ENCODE results near the gene PCYOX1L.

DNA sequence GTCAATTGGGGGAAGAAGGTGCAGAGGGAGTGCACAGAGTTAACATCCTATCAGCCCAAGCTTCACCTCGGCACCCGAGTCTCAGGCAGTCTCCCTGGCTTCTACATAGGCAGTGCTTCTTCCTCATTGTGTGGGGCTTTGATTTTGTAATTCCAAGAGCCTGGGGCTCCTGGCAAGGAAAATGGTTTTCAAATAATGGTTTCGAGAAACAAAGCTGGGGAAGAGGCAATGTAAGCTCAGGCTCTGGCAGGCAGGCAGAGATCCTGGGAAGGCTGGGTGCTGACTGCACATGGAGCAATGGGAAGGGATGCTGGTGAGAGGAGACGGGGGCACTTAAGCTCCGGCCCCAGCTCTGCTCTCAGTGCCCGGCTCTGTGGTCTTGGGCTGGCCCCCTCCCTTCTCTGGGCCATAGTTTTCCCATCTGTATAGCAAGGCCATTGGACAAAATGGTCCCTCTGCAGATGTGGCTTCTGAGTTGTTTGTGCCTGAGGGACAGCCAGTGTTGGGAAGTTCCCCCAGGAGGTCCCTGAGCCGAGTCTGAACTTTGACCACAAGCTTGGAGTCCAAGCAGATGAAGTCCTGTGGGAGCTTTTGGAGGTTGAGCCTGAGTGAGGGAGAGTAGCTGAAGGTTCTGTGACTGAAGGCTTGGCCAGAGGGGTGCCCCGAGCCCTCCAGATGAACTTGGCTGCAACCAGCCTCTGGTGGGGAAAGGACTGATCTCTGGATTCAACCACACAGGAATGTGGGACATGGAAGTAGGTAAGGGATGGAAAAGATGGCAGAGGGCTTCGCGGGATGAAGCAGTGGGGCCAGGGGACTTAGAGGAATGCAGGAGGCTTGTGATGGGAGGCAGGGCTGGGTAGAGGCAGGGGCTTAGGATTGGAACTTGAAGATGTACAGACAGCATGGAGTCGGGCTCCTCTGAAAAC, 49.7 kb downstream of the PCYOX1L start:
- TF ChIP-seq, protein P1, sequence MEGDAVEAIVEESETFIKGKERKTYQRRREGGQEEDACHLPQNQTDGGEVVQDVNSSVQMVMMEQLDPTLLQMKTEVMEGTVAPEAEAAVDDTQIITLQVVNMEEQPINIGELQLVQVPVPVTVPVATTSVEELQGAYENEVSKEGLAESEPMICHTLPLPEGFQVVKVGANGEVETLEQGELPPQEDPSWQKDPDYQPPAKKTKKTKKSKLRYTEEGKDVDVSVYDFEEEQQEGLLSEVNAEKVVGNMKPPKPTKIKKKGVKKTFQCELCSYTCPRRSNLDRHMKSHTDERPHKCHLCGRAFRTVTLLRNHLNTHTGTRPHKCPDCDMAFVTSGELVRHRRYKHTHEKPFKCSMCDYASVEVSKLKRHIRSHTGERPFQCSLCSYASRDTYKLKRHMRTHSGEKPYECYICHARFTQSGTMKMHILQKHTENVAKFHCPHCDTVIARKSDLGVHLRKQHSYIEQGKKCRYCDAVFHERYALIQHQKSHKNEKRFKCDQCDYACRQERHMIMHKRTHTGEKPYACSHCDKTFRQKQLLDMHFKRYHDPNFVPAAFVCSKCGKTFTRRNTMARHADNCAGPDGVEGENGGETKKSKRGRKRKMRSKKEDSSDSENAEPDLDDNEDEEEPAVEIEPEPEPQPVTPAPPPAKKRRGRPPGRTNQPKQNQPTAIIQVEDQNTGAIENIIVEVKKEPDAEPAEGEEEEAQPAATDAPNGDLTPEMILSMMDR (IDR thresholded peaks at IDR 0.05; ENCODE audit: low read length): no peak
- TF ChIP-seq EZH2 (IDR thresholded peaks at IDR 0.05; ENCODE audit: borderline replicate concordance, low read length): no peak

Data from OCI-LY1 (cell line).